ENCODE results near the gene GIMD1. TPM values are rescaled to one million over a fixed set of nuclear protein-coding genes. Genes with fewer than 3 reads are reported as not detected.

The GIMD1 gene
- polyA plus RNA-seq, 1 of the 3 experiments (the other 2 are of a cell fraction), result not detected

DNA sequence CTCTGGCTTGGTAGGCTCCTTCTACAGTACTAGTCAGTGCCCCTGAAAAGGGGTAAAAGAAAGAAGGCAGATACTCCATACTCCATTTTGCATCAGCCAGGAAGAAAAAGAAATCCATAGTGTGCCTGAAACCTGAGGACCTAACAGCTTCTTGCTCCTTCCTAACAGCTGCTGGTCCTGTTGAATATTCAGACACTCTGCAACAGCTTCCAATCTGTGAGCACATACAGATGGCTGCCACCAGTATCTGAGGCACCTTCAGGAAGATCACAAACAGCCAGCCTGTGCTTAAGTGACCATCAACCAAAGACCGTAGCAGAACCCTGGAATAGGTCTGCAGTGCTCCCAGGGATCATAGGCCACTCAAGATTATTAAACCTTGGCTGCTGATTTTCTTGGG lies 4.3 kb downstream of the GIMD1 start (continued):
- no peak for TF ChIP-seq CHD2 (IDR thresholded peaks at IDR 0.05; ENCODE audit: low read length, partially characterized antibody)

DNA sequence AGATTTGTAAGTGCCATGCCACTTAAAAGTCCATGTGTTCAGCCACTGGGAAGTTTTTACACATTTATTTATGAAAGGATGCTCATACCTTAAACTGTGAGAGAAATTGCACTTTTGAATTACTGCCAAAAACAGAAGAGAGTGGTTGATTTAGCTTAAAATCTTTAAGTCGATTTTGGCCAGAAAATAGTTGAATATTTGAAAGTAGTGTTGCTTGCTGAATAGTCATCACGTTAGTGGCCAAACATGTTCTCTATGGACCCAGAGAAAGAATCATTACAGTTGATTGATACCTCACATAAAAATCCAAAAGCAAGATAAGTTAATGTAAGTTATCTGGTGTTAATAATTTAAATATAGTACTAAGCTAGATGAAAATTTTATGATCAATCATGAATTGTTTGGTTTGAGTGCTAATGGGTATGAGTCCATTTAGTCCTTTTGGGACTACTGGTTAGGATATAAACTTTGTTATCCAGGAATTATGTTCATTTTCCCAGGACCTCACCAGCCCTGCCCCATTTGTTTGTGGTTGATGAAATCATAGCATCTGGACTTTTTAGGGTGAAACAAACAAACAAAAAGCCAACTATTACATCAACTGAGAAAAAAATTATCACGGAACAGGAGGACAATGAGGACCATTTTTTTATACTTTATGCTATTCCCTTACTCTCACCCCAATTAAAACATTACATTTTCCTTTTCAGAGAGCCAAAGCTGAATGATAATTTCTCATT lies 6.3 kb downstream of the GIMD1 start:
- Histone ChIP-seq H3K9ac (no peak overlapping the region), H3F3A (replicated peaks; ENCODE audit: insufficient read depth) (peaks cover 19% of the 10 kb centered on the region), H3K4me1 (ENCODE audit: control insufficient read depth in 1 of 2, insufficient read depth in 2 of 2, low read depth in 1 of 2, low read length in 1 of 2) (peaks cover 0 to 9% of the 10 kb centered on the region in 2 experiments; a peak in 2 of 4 replicates), H3K27me3 (ENCODE audit: insufficient read depth) (no peaks in the 10 kb centered on the region), H4K20me1 (ENCODE audit: insufficient read depth) (no peaks in the 10 kb centered on the region), H3K27ac (ENCODE audit: low read depth in 2 of 2, low read length in 1 of 2) (no peak overlapping the region), H3K36me3 (replicated peaks in 1 of 2; ENCODE audit: control insufficient read depth in 1 of 2, insufficient read depth in 2 of 2, low read length in 1 of 2) (no peaks in the 10 kb centered on the region), H3K9me2 (no peaks in the 10 kb centered on the region), H3K4me2 (no peak overlapping the region), H3K4me3 (ENCODE audit: low read depth in 2 of 2, low read length in 1 of 2) (no peak overlapping the region), H3K79me2 (ENCODE audit: insufficient read depth) (no peaks in the 10 kb centered on the region), H3K9me3 (no peaks in the 10 kb centered on the region), H2AFZ (ENCODE audit: low read depth) (no peak overlapping the region)
- POLR2A ChIA-PET, result no interaction called here
- TF ChIP-seq, protein P1, sequence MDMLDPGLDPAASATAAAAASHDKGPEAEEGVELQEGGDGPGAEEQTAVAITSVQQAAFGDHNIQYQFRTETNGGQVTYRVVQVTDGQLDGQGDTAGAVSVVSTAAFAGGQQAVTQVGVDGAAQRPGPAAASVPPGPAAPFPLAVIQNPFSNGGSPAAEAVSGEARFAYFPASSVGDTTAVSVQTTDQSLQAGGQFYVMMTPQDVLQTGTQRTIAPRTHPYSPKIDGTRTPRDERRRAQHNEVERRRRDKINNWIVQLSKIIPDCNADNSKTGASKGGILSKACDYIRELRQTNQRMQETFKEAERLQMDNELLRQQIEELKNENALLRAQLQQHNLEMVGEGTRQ (IDR thresholded peaks at IDR 0.05; ENCODE audit: borderline replicate concordance, low read depth, low read length), result no peak
- TF ChIP-seq RCOR1 (IDR thresholded peaks at IDR 0.05; ENCODE audit: low read length) (no peak), POLR2AphosphoS5 (IDR thresholded peaks at IDR 0.05; ENCODE audit: low read depth, low read length) (no peak), GATA2 (CRISPR knock-in tag; IDR thresholded peaks at IDR 0.05) (no peak), MEF2A (IDR thresholded peaks at IDR 0.05; ENCODE audit: borderline replicate concordance, low read depth) (no peak), TCF12 (IDR thresholded peaks at IDR 0.05) (no peak), SIN3A (IDR thresholded peaks at IDR 0.05; ENCODE audit: borderline replicate concordance, low read depth, low read length) (no peak)
- DNase-seq, result no peak
- CTCF ChIA-PET, result no interaction called here
- WGBS (ENCODE audit: low lambda C conversion rate), result 55% methylated on average over 3 of the region's 3 CpGs

DNA sequence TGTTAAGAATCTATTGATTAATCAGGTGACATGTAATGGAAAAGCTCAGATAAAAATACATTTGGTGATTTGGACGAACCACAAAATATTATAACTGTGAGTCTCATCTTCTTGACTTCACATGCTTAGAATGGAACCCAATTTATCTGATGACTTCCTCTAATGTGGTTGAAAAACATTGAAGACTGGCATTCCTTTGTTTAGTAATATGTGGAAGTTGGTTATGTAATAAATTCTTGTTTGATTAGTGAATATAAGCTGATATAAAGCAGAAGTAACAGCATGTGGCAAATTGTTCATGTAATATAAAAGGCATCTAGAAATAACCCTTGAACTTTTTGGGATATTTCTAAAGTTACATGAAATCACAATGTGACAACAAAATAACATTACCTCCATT lies 9.7 kb downstream of the GIMD1 start:
- no peaks in the 10 kb centered on the region for H3K9me2 ChIP-seq
- no peaks in the 10 kb centered on the region for H3K36me3 ChIP-seq (replicated peaks in 1 of 2; ENCODE audit: control insufficient read depth in 1 of 2, insufficient read depth in 2 of 2, low read length in 1 of 2)
- POLR2A ChIA-PET, result no interaction called here
- no peaks in the 10 kb centered on the region for H3K27me3 ChIP-seq (ENCODE audit: insufficient read depth)
- CTCF ChIA-PET, result interaction anchor here (1.9 to 2.2 kb wide), 2 partner anchors 10 to 31 kb away, joined by 6 to 7 read pairs; partner anchors contain the start of gene GIMD1
- peaks cover 5% of the 10 kb centered on the region for H3F3A ChIP-seq (replicated peaks; ENCODE audit: insufficient read depth)
- H3K4me3 ChIP-seq (ENCODE audit: low read depth in 2 of 2, low read length in 1 of 2), result no peak overlapping the region
- H3K4me2 ChIP-seq, result no peak overlapping the region
- H4K20me1 ChIP-seq (ENCODE audit: insufficient read depth), result no peaks in the 10 kb centered on the region
- no peak for DNase-seq
- H2AFZ ChIP-seq (ENCODE audit: low read depth), result no peak overlapping the region; the same call in 1 of the 2 replicates
- no peaks in the 10 kb centered on the region for H3K4me1 ChIP-seq (ENCODE audit: control insufficient read depth in 1 of 2, insufficient read depth in 2 of 2, low read depth in 1 of 2, low read length in 1 of 2)
- no peak overlapping the region for H3K9ac ChIP-seq
- WGBS (ENCODE audit: low lambda C conversion rate), result 34% methylated on average over 1 of the region's 1 CpG
- H3K9me3 ChIP-seq, result no peaks in the 10 kb centered on the region
- peak overlapping the region in 1 of 2 experiments; percentile 41; a peak in 2 of 4 replicates for H3K27ac ChIP-seq (ENCODE audit: low read depth in 2 of 2, low read length in 1 of 2)
- no peaks in the 10 kb centered on the region for H3K79me2 ChIP-seq (ENCODE audit: insufficient read depth)
- TF ChIP-seq TCF12 (IDR thresholded peaks at IDR 0.05), result peak; percentile 95
- TF ChIP-seq, protein P2, sequence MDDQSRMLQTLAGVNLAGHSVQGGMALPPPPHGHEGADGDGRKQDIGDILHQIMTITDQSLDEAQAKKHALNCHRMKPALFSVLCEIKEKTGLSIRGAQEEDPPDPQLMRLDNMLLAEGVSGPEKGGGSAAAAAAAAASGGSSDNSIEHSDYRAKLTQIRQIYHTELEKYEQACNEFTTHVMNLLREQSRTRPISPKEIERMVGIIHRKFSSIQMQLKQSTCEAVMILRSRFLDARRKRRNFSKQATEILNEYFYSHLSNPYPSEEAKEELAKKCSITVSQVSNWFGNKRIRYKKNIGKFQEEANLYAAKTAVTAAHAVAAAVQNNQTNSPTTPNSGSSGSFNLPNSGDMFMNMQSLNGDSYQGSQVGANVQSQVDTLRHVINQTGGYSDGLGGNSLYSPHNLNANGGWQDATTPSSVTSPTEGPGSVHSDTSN (IDR thresholded peaks at IDR 0.05), result peak; percentile 81
- TF ChIP-seq GABPA (IDR thresholded peaks at IDR 0.05; ENCODE audit: low read depth), result no peak
- TF ChIP-seq, protein P3, sequence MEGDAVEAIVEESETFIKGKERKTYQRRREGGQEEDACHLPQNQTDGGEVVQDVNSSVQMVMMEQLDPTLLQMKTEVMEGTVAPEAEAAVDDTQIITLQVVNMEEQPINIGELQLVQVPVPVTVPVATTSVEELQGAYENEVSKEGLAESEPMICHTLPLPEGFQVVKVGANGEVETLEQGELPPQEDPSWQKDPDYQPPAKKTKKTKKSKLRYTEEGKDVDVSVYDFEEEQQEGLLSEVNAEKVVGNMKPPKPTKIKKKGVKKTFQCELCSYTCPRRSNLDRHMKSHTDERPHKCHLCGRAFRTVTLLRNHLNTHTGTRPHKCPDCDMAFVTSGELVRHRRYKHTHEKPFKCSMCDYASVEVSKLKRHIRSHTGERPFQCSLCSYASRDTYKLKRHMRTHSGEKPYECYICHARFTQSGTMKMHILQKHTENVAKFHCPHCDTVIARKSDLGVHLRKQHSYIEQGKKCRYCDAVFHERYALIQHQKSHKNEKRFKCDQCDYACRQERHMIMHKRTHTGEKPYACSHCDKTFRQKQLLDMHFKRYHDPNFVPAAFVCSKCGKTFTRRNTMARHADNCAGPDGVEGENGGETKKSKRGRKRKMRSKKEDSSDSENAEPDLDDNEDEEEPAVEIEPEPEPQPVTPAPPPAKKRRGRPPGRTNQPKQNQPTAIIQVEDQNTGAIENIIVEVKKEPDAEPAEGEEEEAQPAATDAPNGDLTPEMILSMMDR (IDR thresholded peaks at IDR 0.05), result no peak
- no peak for TF ChIP-seq SMC3 (IDR thresholded peaks at IDR 0.05; ENCODE audit: low read depth, low read length)
- peak; percentile 72 for TF ChIP-seq JUND (IDR thresholded peaks at IDR 0.05)
- TF ChIP-seq NFIC (IDR thresholded peaks at IDR 0.05; ENCODE audit: borderline replicate concordance), result peak; percentile 41; the same call in 1 of the 2 replicates
- TF ChIP-seq EP300 (IDR thresholded peaks at IDR 0.05; ENCODE audit: borderline replicate concordance in 1 of 2, low read depth in 1 of 2, low read length in 1 of 2), result peak; percentile 42 to 86; a peak in 3 of 4 replicates
- no peak for TF ChIP-seq GATA2 (CRISPR knock-in tag; IDR thresholded peaks at IDR 0.05)
- TF ChIP-seq FOXM1 (IDR thresholded peaks at IDR 0.05; ENCODE audit: low read depth), result peak; percentile 74; the same call in 1 of the 2 replicates
- TF ChIP-seq, protein P4, sequence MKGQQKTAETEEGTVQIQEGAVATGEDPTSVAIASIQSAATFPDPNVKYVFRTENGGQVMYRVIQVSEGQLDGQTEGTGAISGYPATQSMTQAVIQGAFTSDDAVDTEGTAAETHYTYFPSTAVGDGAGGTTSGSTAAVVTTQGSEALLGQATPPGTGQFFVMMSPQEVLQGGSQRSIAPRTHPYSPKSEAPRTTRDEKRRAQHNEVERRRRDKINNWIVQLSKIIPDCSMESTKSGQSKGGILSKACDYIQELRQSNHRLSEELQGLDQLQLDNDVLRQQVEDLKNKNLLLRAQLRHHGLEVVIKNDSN (IDR thresholded peaks at IDR 0.05; ENCODE audit: borderline replicate concordance, low read depth), result no peak
- TF ChIP-seq EZH2phosphoT487 (IDR thresholded peaks at IDR 0.05; ENCODE audit: borderline replicate concordance, low read depth), result no peak

Measured in SK-N-SH (cell line).